HepG2 (cell line): Measurements from ENCODE around the gene STK11. TPM values are rescaled to one million over a fixed set of nuclear protein-coding genes. Genes with fewer than 3 reads are reported as not detected.

Source experiments
- AHR ChIP-seq: IDR thresholded peaks from 2 replicates; pipeline ENCODE4 v1.6.1; 2018; ENCODE audit warnings: missing genetic modification reagents, missing compliant biosample characterization
- GATAD1 ChIP-seq: IDR thresholded peaks from 2 replicates; pipeline ENCODE4 v1.6.1; 2016; ENCODE audit warnings: missing genetic modification reagents, missing compliant biosample characterization
- HCFC1 ChIP-seq: fragments of 150-350 bp; IDR thresholded peaks from 2 replicates; pipeline ENCODE4 v1.6.1; 2014; ENCODE audit warnings: low read depth, low read length
- KDM5B ChIP-seq: sonication (generic); formaldehyde crosslinking; IDR thresholded peaks from 2 replicates; pipeline ENCODE4 v1.4.0; 2020; ENCODE audit warnings: missing genetic modification reagents, mild to moderate bottlenecking, borderline replicate concordance
- MAZ ChIP-seq, 2 experiments: sonication (generic) in 1 of 2; formaldehyde crosslinking in 1 of 2; IDR thresholded peaks; 2 replicates each; pipeline versions ENCODE4 v1.5.0 to v1.6.1; 2012 to 2020; ENCODE audit warnings: low read depth in 2 of 2, mild to moderate bottlenecking in 2 of 2, borderline replicate concordance in 1 of 2, improper control_type of control experiment in 1 of 2, low read length in 1 of 2, missing genetic modification reagents in 1 of 2, moderate library complexity in 1 of 2
- MXD1 ChIP-seq: sonication (generic); formaldehyde crosslinking; IDR thresholded peaks from 2 replicates; pipeline ENCODE4 v1.4.0; 2020; ENCODE audit warnings: mild to moderate bottlenecking, missing genetic modification reagents
- NCOA1 ChIP-seq: sonication (generic); formaldehyde crosslinking; IDR thresholded peaks from 2 replicates; pipeline ENCODE4 v1.9.0; 2021; ENCODE audit warnings: missing genetic modification reagents
- NR2F6 ChIP-seq, 2 experiments: IDR thresholded peaks; 2 replicates each; pipeline ENCODE4 v1.6.1; 2016; ENCODE audit warnings: antibody characterized with exemption in 1 of 2, mild to moderate bottlenecking in 1 of 2
- NR3C1 ChIP-seq: sonication (generic); formaldehyde crosslinking; IDR thresholded peaks from 2 replicates; pipeline ENCODE4 v1.4.0; 2020; ENCODE audit warnings: missing genetic modification reagents
- RAD51 ChIP-seq: fragments of 450-650 bp; IDR thresholded peaks from 2 replicates; pipeline ENCODE4 v1.6.1; 2016; ENCODE audit warnings: borderline replicate concordance
- SALL1 ChIP-seq: sonication (generic); formaldehyde crosslinking; IDR thresholded peaks from 2 replicates; pipeline ENCODE4 v1.8.0; 2022; ENCODE audit warnings: mild to moderate bottlenecking, missing genetic modification reagents
- SP1 ChIP-seq, 2 experiments: fragments of 450-650 bp in 1 of 2; sonication (generic) in 1 of 2; formaldehyde crosslinking in 1 of 2; IDR thresholded peaks; 2 replicates each; pipeline versions ENCODE4 v1.4.0 to v1.6.1; 2016 to 2020; ENCODE audit warnings: missing genetic modification reagents in 1 of 2
- TAF1 ChIP-seq: sonication (generic); formaldehyde crosslinking; IDR thresholded peaks from 2 replicates; pipeline ENCODE4 v1.4.0; 2020; ENCODE audit warnings: missing genetic modification reagents
- USF2 ChIP-seq, 2 experiments: sonication (generic) in 1 of 2; formaldehyde crosslinking in 1 of 2; IDR thresholded peaks; 2 replicates each; pipeline versions ENCODE4 v1.5.1 to v1.6.1; 2011 to 2020; ENCODE audit warnings: borderline replicate concordance in 1 of 2, low read depth in 1 of 2, low read length in 1 of 2, mild to moderate bottlenecking in 1 of 2, missing genetic modification reagents in 1 of 2, moderate library complexity in 1 of 2
- ZBTB39 ChIP-seq: sonication (generic); formaldehyde crosslinking; IDR thresholded peaks from 2 replicates; pipeline ENCODE4 v1.5.0; 2020; ENCODE audit warnings: missing genetic modification reagents
- ZNF280B ChIP-seq: sonication (generic); formaldehyde crosslinking; IDR thresholded peaks from 2 replicates; pipeline ENCODE4 v1.5.0; 2020; ENCODE audit warnings: missing genetic modification reagents, mild to moderate bottlenecking, borderline replicate concordance
- ZNF337 ChIP-seq: sonication (generic); formaldehyde crosslinking; IDR thresholded peaks from 2 replicates; pipeline ENCODE4 v1.5.1; 2020; ENCODE audit warnings: missing genetic modification reagents, low read depth, mild to moderate bottlenecking, borderline replicate concordance
- ZNF564 ChIP-seq: sonication (generic); formaldehyde crosslinking; IDR thresholded peaks from 2 replicates; pipeline ENCODE4 v1.8.1; 2023; ENCODE audit warnings: mild to moderate bottlenecking, missing genetic modification reagents
- ZNF580 ChIP-seq: IDR thresholded peaks from 2 replicates; pipeline ENCODE4 v1.6.1; 2016; ENCODE audit warnings: low read depth, borderline replicate concordance
- polyA plus RNA-seq, 8 experiments: library from polyadenylated mRNA; depleted of rRNA in 3 of 8; stranded (reverse) in 7 of 8; unstranded in 1 of 8; fragments of >200 nt; fragmentation: Illumina TruSeq in 4 of 8; extraction: Trizol in 4 of 8; gene quantifications; 2 replicates each; pipeline versions ENCODE4 v1.2.1 to v1.2.3, GENCODE V29; 2011 to 2016; ENCODE audit warnings: low read depth in 4 of 8, missing spikeins in 1 of 8, mixed read lengths in 1 of 8; ENCODE audit not compliant: insufficient read depth in 1 of 8
- total RNA-seq, 5 experiments: library from RNA; depleted of rRNA; stranded (reverse); fragments of >200 nt; fragmentation: Illumina TruSeq; extraction: Trizol; gene quantifications; 2 replicates each; pipeline ENCODE4 v1.2.3, GENCODE V29; 2016; ENCODE audit warnings: low read depth in 1 of 5

Gene STK11
- total and polyA plus RNA-seq, 2 of the 13 experiments (the other 11 are each of a cell fraction or from before 2014, with no cell fraction given): 27.5 to 43.6 TPM

GRCh38 chr19:1275976-1276627 lies 70.5 kb downstream of the STK11 start (continued):
- no peak for TF ChIP-seq MAZ (IDR thresholded peaks at IDR 0.05; ENCODE audit: borderline replicate concordance, low read depth, low read length)
- 0 out of 2 replicates have a peak, but pooled peaks have one; percentile 17 for TF ChIP-seq MAZ (CRISPR knock-in tag; IDR thresholded peaks at IDR 0.05; ENCODE audit: low read depth)
- peak; percentile 44; the same call in 1 of the 2 replicates for TF ChIP-seq MXD1 (CRISPR knock-in tag)
- peak; percentile 40; the same call in 1 of the 2 replicates for TF ChIP-seq TAF1 (CRISPR knock-in tag)
- 0 out of 2 replicates have a peak, but pooled peaks have one; percentile 38 for TF ChIP-seq ZNF564 (CRISPR knock-in tag)
- 0 out of 2 replicates have a peak, but pooled peaks have one; percentile 8 for TF ChIP-seq GATAD1
- TF ChIP-seq ZBTB39: no peak
- TF ChIP-seq ZNF280B (CRISPR knock-in tag): 0 out of 2 replicates have a peak, but pooled peaks have one; percentile 11
- no peak for TF ChIP-seq USF2 (IDR thresholded peaks at IDR 0.05; ENCODE audit: low read depth, low read length)
- TF ChIP-seq USF2 (CRISPR knock-in tag; IDR thresholded peaks at IDR 0.05; ENCODE audit: borderline replicate concordance): peak; percentile 81; the same call in 1 of the 2 replicates
- TF ChIP-seq ZNF337 (CRISPR knock-in tag): no peak
- no peak for TF ChIP-seq RAD51
- TF ChIP-seq KDM5B (CRISPR knock-in tag): peak; percentile 6; the same call in 1 of the 2 replicates
- TF ChIP-seq NR3C1 (CRISPR knock-in tag): no peak
- TF ChIP-seq NR2F6 (IDR thresholded peaks at IDR 0.05): no peak
- TF ChIP-seq NR2F6 (CRISPR knock-in tag; IDR thresholded peaks at IDR 0.05): peak; percentile 53; the same call in 1 of the 2 replicates
- no peak for TF ChIP-seq AHR (CRISPR knock-in tag)
- no peak for TF ChIP-seq NCOA1 (CRISPR knock-in tag)
- TF ChIP-seq ZNF580 (CRISPR knock-in tag): peak; percentile 74; the same call in 1 of the 2 replicates
- 0 out of 2 replicates have a peak, but pooled peaks have one; percentile 2 for TF ChIP-seq SALL1 (CRISPR knock-in tag)
- no peak for TF ChIP-seq SP1 (IDR thresholded peaks at IDR 0.05)
- TF ChIP-seq SP1 (CRISPR knock-in tag; IDR thresholded peaks at IDR 0.05): 0 out of 2 replicates have a peak, but pooled peaks have one; percentile 3
- peak; percentile 1; the same call in 1 of the 2 replicates for TF ChIP-seq HCFC1
